GM12878 (cell line): Measurements from ENCODE around the gene ALPK1. TPM values are rescaled to one million over a fixed set of nuclear protein-coding genes. Genes with fewer than 3 reads are reported as not detected.

Experiments used
- ATAC-seq: fragments of 200-7000 bp; cut with Tn5 transposase; 3 replicates; pipeline ENCODE4 v1.9.1; 2020; ENCODE audit warnings: mild to moderate bottlenecking, moderate library complexity
- BruUV-seq: library from RNA; stranded (reverse); fragments of 400-500 nt; replicated peaks from 2 replicates; lab custom pipeline; 2021; lab: Mats Ljungman, UMichigan
- CTCF ChIA-PET: fragments of 300-600 bp; sonication (Branson Sonifier 250); formaldehyde crosslinking; extraction: SDS; loops from one replicate; lab custom pipeline; 2021; ENCODE audit warnings: inconsistent platforms; lab: Yijun Ruan, JAX
- POLR2A ChIA-PET: fragments of 350-600 bp; formaldehyde crosslinking; extraction: SDS; loops from one replicate; lab custom pipeline; 2021; ENCODE audit warnings: inconsistent platforms; lab: Charles Lee
- RAD21 ChIA-PET: fragments of 300-600 bp; sonication (Branson Sonifier 250); formaldehyde crosslinking; loops from one replicate; lab custom pipeline; 2023; ENCODE audit warnings: antibody characterized with exemption; ENCODE audit not compliant: unreplicated experiment; lab: Charles Lee
- SMC1A ChIA-PET: fragments of 300-600 bp; sonication (Branson Sonifier 250); formaldehyde crosslinking; loops from one replicate; lab custom pipeline; 2023; ENCODE audit not compliant: unreplicated experiment, uncharacterized antibody; lab: Charles Lee
- DNase-seq: peaks from one replicate; pipeline ENCODE4 v3.0.0-alpha.2; 2011; ENCODE audit warnings: low read depth, low spot score
- FAIRE-seq: peaks from 3 replicates; lab custom pipeline; 2011; peaks lifted over from hg19 to GRCh38; lab: Jason Lieb, UNC
- H2AFZ ChIP-seq: 2 replicates; pipeline ENCODE4 v1.6.0; 2011; ENCODE audit warnings: low read depth, low read length, control low read depth; ENCODE audit not compliant: control insufficient read depth
- H3K27ac ChIP-seq: 2 replicates; pipeline ENCODE4 v1.5.1; 2011; ENCODE audit warnings: control low read depth; ENCODE audit not compliant: control insufficient read depth, insufficient read depth
- H3K27me3 ChIP-seq, 2 experiments: replicated peaks in 1 of 2; 2 replicates each; pipeline versions ENCODE4 v1.6.0 to v1.6.1; 2011; ENCODE audit warnings: low read length in 1 of 2; ENCODE audit not compliant: control insufficient read depth in 2 of 2, insufficient read depth in 2 of 2
- H3K36me3 ChIP-seq, 2 experiments: 2 replicates each; pipeline ENCODE4 v1.5.1; 2011; ENCODE audit warnings: low read length in 1 of 2; ENCODE audit not compliant: control insufficient read depth in 2 of 2, insufficient read depth in 2 of 2
- H3K4me1 ChIP-seq: 2 replicates; pipeline ENCODE4 v1.6.1; 2011; ENCODE audit warnings: mild to moderate bottlenecking, low read length, moderate library complexity, mixed read lengths; ENCODE audit not compliant: control insufficient read depth, insufficient read depth
- H3K4me2 ChIP-seq: 2 replicates; pipeline ENCODE4 v1.6.0; 2011; ENCODE audit warnings: control low read depth; ENCODE audit not compliant: control insufficient read depth, insufficient read depth
- H3K4me3 ChIP-seq: fragments of 200-600 bp; sonication (generic); 2 replicates; pipeline ENCODE4 v1.5.1; 2016
- H3K79me2 ChIP-seq: 2 replicates; pipeline ENCODE4 v1.6.0; 2011; ENCODE audit warnings: low read length; ENCODE audit not compliant: control insufficient read depth, insufficient read depth
- H3K9ac ChIP-seq: 2 replicates; pipeline ENCODE4 v1.8.0; 2011; ENCODE audit warnings: low read length, control low read depth, mixed read lengths; ENCODE audit not compliant: control insufficient read depth, insufficient read depth
- H3K9me3 ChIP-seq: replicated peaks from 3 replicates; pipeline ENCODE4 v1.5.1; 2011; ENCODE audit warnings: mild to moderate bottlenecking, low read length; ENCODE audit not compliant: control insufficient read depth, insufficient read depth
- H4K20me1 ChIP-seq: 2 replicates; pipeline ENCODE4 v1.6.0; 2011; ENCODE audit not compliant: control insufficient read depth, insufficient read depth
- BCLAF1 ChIP-seq: fragments of 450-650 bp; IDR thresholded peaks from 2 replicates; pipeline ENCODE4 v1.6.1; 2017; ENCODE audit warnings: antibody characterized with exemption, mild to moderate bottlenecking, moderate library complexity
- CEBPB ChIP-seq, 2 experiments: fragments of 150-350 bp in 1 of 2; IDR thresholded peaks; 2 replicates each; pipeline ENCODE4 v1.6.1; 2012 to 2014; ENCODE audit warnings: low read depth in 2 of 2, low read length in 2 of 2, borderline replicate concordance in 1 of 2, inconsistent platforms in 1 of 2
- CREB1 ChIP-seq: IDR thresholded peaks from 2 replicates; pipeline ENCODE4 v1.6.1; 2012; ENCODE audit warnings: low read depth, mild to moderate bottlenecking, inconsistent platforms
- CTCF ChIP-seq, 3 experiments: IDR thresholded peaks in 2 of 3; conservative IDR thresholded peaks in 1 of 3; 2 replicates each; pipeline ENCODE4 v1.5.1; 2011; ENCODE audit warnings: low read depth in 3 of 3, low read length in 3 of 3, mild to moderate bottlenecking in 3 of 3, control low read depth in 2 of 3, moderate library complexity in 2 of 3, inconsistent platforms in 1 of 3, mixed read lengths in 1 of 3; ENCODE audit not compliant: control insufficient read depth in 2 of 3, insufficient read depth in 1 of 3; ENCODE audit errors: extremely low read depth in 1 of 3
- E2F4 ChIP-seq: IDR thresholded peaks from 2 replicates; pipeline ENCODE4 v1.6.1; 2012; ENCODE audit warnings: low read depth, low read length, improper control_type of control experiment
- EGR1 ChIP-seq, 2 experiments: IDR thresholded peaks; 1 replicate in 1 of 2; 2 replicates in 1 of 2; pipeline ENCODE4 v1.6.1; 2011 to 2012; ENCODE audit warnings: low read depth in 2 of 2, low read length in 2 of 2, borderline replicate concordance in 1 of 2, mild to moderate bottlenecking in 1 of 2, moderate library complexity in 1 of 2
- GATAD2B ChIP-seq: fragments of 450-650 bp; conservative IDR thresholded peaks from 2 replicates; pipeline ENCODE4 v1.6.1; 2017; ENCODE audit warnings: low read depth, mild to moderate bottlenecking, moderate library complexity
- HDAC2 ChIP-seq: fragments of 200-600 bp; sonication (generic); IDR thresholded peaks from 2 replicates; pipeline ENCODE4 v1.6.1; 2017
- PBX3 ChIP-seq: IDR thresholded peaks from 2 replicates; pipeline ENCODE4 v1.6.1; 2011; ENCODE audit warnings: mild to moderate bottlenecking, low read depth, low read length, moderate library complexity; ENCODE audit not compliant: insufficient replicate concordance
- PML ChIP-seq: IDR thresholded peaks from 2 replicates; pipeline ENCODE4 v1.6.1; 2012; ENCODE audit warnings: low read length, inconsistent platforms
- TCF12 ChIP-seq: IDR thresholded peaks from 2 replicates; pipeline ENCODE4 v1.6.1; 2011; ENCODE audit warnings: low read depth, mild to moderate bottlenecking, low read length
- WRNIP1 ChIP-seq: IDR thresholded peaks from 2 replicates; pipeline ENCODE4 v1.6.1; 2011; ENCODE audit warnings: low read depth, low read length, improper control_type of control experiment, borderline replicate concordance
- ZSCAN29 ChIP-seq: fragments of 450-650 bp; IDR thresholded peaks from 2 replicates; pipeline ENCODE4 v1.6.1; 2017; ENCODE audit warnings: mild to moderate bottlenecking, moderate library complexity
- WGBS: methylation state at CpG from one replicate; pipeline ENCODE4 v1.1.6; 2016; ENCODE audit warnings: low lambda C conversion rate; ENCODE audit not compliant: insufficient replicate concordance, insufficient coverage; ENCODE audit errors: missing lambda C conversion rate; 5-methylcytosine and 5-hydroxymethylcytosine counted together
- in situ Hi-C: fragments of 300-500 bp; cut with MboI; formaldehyde crosslinking; loops from 9 replicates; pipeline ENCODE4 v1.14.3; 2018; ENCODE audit warnings: mixed read lengths
- intact Hi-C: fragments of 100-400 bp; cut with micrococcal nuclease; formaldehyde crosslinking; loops from one replicate; pipeline ENCODE4 v1.14.2; 2022; ENCODE audit not compliant: unreplicated experiment
- polyA plus RNA-seq, 11 experiments: library from polyadenylated mRNA; depleted of rRNA in 4 of 11; unstranded in 6 of 11; stranded (reverse) in 5 of 11; fragments of >200 nt; fragmentation: Nextera tagmentation in 4 of 11; fragmentation: Illumina TruSeq in 1 of 11; extraction: Ambion mirVana in 4 of 11; extraction: Trizol in 1 of 11; gene quantifications; 1 replicate in 1 of 11; 2 replicates in 10 of 11; pipeline versions ENCODE4 v1.2.1 to v1.2.3, GENCODE V29; 2011 to 2016; ENCODE audit warnings: inconsistent platforms in 2 of 11, missing spikeins in 2 of 11, low read depth in 1 of 11
- total RNA-seq, 4 experiments: library from RNA; depleted of rRNA in 3 of 4; stranded (reverse); fragments of >200 nt in 3 of 4; fragmentation: Illumina TruSeq in 1 of 4; extraction: Trizol in 1 of 4; gene quantifications; 2 replicates each; pipeline versions ENCODE4 v1.2.1 to v1.2.3, GENCODE V29; 2013 to 2021

Gene ALPK1
- total and polyA plus RNA-seq, 10 of the 15 experiments (the other 5 are each of a cell fraction or from before 2014, with no cell fraction given): 8.5 to 32.3 (median 22.6) TPM

GRCh38 chr4:112416464-112416863, 119.3 kb downstream of the ALPK1 start (continued):
- no peak for TF ChIP-seq CREB1
- TF ChIP-seq TCF12: no peak

GRCh38 chr4:112418092-112418491, 120.9 kb downstream of the ALPK1 start:
- intact Hi-C loops: no loop called here
- H3K4me3 ChIP-seq: no peak overlapping the region
- SMC1A ChIA-PET: interaction anchor here (0.6 kb wide), 1 partner anchor 454 kb away, joined by 3 read pairs; no protein-coding TSS in a partner anchor
- CTCF ChIA-PET: interaction anchor here (1.0 kb wide), 1 partner anchor 91 kb away, joined by 3 read pairs; no protein-coding TSS in a partner anchor
- H3K9ac ChIP-seq: no peak overlapping the region
- ATAC-seq (no peak), DNase-seq (no peak), FAIRE-seq (no peak)
- no peak overlapping the region for H2AFZ ChIP-seq
- no peaks in the 10 kb centered on the region for H4K20me1 ChIP-seq
- 98% methylated on average over 10 of the region's 10 CpGs for WGBS
- in situ Hi-C loops: no loop called here
- POLR2A ChIA-PET: no interaction called here
- H3K27ac ChIP-seq: no peak overlapping the region
- H3K4me1 ChIP-seq: no peaks in the 10 kb centered on the region
- no peaks in the 10 kb centered on the region for H3K27me3 ChIP-seq
- no peaks in the 10 kb centered on the region for H3K79me2 ChIP-seq
- H3K36me3 ChIP-seq: peaks cover 0 to 3% of the 10 kb centered on the region in 2 experiments; a peak in 1 of 4 replicates
- RAD21 ChIA-PET: no interaction called here
- H3K4me2 ChIP-seq: no peak overlapping the region
- no peaks in the 10 kb centered on the region for H3K9me3 ChIP-seq
- TF ChIP-seq PBX3: no peak
- no peak for TF ChIP-seq EGR1 (IDR thresholded peaks at IDR 0.05; ENCODE audit: borderline replicate concordance in 1 of 2, low read depth in 2 of 2, low read length in 2 of 2)
- TF ChIP-seq ZSCAN29: no peak
- TF ChIP-seq PML: no peak
- TF ChIP-seq BCLAF1: no peak
- no peak for TF ChIP-seq GATAD2B
- no peak for TF ChIP-seq CTCF (IDR thresholded peaks at IDR 0.05 in 2 of 3, conservative IDR thresholded peaks at IDR 0.05 in 1 of 3; ENCODE audit: control insufficient read depth in 2 of 3, extremely low read depth in 1 of 3, insufficient read depth in 1 of 3, low read depth in 3 of 3, low read length in 3 of 3)
- TF ChIP-seq E2F4: no peak
- no peak for TF ChIP-seq HDAC2
- no peak for TF ChIP-seq CEBPB (IDR thresholded peaks at IDR 0.05; ENCODE audit: borderline replicate concordance in 1 of 2, low read depth in 2 of 2, low read length in 2 of 2)
- TF ChIP-seq WRNIP1: no peak
- TF ChIP-seq, all 136 proteins: peak for 0
- no TSS peak for BruUV-seq
